Kasumi-1 (cell line): Measurements from ENCODE around the gene ZNF470.
A peak's percentile ranks its signal among the peaks of the same experiment; 100 is the strongest.

Source experiments
- DNase-seq, 2 experiments: peaks; one replicate each; lab custom pipeline; 2025; lab: John Stamatoyannopoulos, UW

The ZNF470 gene

GRCh38 chr19:56608274-56608964 lies 41.2 kb downstream of the ZNF470 start:
- DNase-seq: no peak

GRCh38 chr19:56611288-56611687 lies 44.0 kb downstream of the ZNF470 start:
- no peak for DNase-seq

- DNase-seq: no peak
These were observed 45.5 kb downstream of the ZNF470 start for GRCh38 chr19:56612737-56613136.

GRCh38 chr19:56613639-56614038 lies 46.4 kb downstream of the ZNF470 start:
- no peak for DNase-seq

GRCh38 chr19:56617531-56617930 lies 50.3 kb downstream of the ZNF470 start:
- no peak for DNase-seq

GRCh38 chr19:56619121-56619520 lies 51.9 kb downstream of the ZNF470 start:
- DNase-seq: no peak

- no peak for DNase-seq
These were observed 55.1 kb downstream of the ZNF470 start for GRCh38 chr19:56622374-56622773.

- DNase-seq: no peak
These were observed 55.7 kb downstream of the ZNF470 start for GRCh38 chr19:56623006-56623405.

GRCh38 chr19:56625708-56626107 lies 58.4 kb downstream of the ZNF470 start:
- DNase-seq: no peak

GRCh38 chr19:56633021-56633420 lies 65.8 kb downstream of the ZNF470 start:
- no peak for DNase-seq

GRCh38 chr19:56637976-56638555 lies 70.8 kb downstream of the ZNF470 start:
- peak; percentile 82 to 89 for DNase-seq
